ENCODE results near the gene PRR23A. TPM values are rescaled to one million over a fixed set of nuclear protein-coding genes. Genes with fewer than 3 reads are reported as not detected.

Gene PRR23A
- not detected in 2 replicates for polyA plus RNA-seq (2011; rRNA removed)
- not detected in 2 replicates for polyA minus RNA-seq (2011; rRNA and poly(A)+ RNA removed)

DNA sequence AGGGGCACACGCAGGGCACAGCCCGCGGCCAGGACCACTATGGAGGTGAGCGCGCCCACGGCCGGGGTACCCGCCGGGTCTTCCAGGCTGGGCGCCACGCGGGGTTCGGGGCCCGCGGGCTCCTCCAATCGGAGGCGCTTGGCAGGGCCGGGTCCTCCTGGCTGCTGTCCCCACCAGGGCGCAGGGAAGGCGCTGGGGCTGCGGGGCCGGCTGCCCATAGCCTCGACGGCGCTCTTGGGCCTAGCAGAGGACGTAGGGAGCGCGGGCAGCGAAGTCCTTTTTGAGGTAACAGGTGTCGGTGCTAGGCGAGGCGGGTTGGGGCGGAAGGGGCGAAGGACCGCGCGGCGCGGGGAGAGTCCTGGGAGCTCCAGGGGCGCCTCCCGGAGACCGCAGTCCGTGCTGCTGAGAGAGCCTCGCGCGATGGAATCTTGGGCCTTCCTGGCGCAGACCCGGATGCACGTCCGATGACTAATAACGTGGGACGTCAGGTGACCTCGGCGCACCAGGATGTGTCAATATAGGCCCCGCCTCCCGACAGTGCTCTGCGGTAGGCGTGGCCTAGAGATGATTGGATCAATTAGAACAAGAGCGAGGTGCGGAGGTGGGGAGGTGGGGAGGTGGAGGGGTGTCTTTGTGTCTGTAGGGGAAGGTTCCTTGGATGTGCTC is at the start of gene PRR23A:
TSS of gene PRR23A (minus strand) at position 218 of the 666 bp plus-strand sequence. CDS start at position 218, 0 bp downstream.
- CTCF ChIA-PET: no interaction called here
- no peak for TF ChIP-seq CTCF (IDR thresholded peaks at IDR 0.05; ENCODE audit: low read depth, low read length)

DNA sequence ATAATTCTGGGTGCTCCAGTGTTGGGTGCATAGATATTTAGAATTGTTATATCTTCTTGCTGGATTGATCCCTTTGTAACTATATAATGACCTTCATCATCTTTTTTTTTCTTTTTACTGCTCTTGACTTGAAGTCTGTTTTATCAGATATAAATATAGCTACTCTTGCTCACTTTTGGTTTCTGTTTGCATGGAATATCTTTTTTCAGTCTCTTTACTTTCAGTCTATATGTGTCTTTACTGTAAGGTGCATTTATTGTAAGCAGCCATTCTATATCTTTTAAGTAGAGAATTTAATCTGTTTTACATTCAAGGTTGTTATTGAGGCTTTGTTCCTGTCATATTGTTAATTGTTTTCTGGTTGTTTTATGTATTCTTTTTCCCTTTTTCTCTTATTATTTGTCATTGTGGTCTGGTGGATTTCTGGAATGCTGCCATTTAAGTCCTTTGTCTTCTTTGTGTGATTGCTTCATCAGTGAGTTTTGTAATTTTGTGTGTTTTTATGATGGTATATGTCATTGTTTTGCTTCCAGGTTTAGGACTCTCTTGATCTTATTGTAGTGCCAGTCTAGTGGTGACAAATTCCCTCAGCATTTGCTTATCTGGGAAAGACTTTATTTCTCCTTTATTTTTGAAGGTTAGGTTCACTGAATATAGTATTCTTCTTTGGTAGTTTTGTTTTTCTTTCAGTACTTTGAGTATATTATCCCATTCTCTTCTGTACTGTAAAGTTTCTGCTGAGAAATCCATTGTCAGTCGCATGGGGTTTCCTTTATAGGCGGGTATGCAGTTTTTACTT is 46.9 kb upstream of the PRR23A start:
- no peak for TF ChIP-seq CTCF (IDR thresholded peaks at IDR 0.05; ENCODE audit: low read depth, low read length)
- Histone ChIP-seq H3K9me3 (ENCODE audit: control insufficient read depth, insufficient read depth, low read length) (no peaks in the 10 kb centered on the region), H3K27me3 (ENCODE audit: control insufficient read depth, insufficient read depth, low read length) (no peaks in the 10 kb centered on the region), H3K27ac (ENCODE audit: low read depth, low read length) (no peak overlapping the region), H3K4me3 (ENCODE audit: low read depth, low read length) (no peak overlapping the region)
- ChIA-PET CTCF (no interaction called here), POLR2A (no interaction called here)
- DNase-seq (ENCODE audit: low read depth, low spot score): no peak

More for the DNA sequence above, at the start of gene PRR23A:
- DNase-seq (ENCODE audit: low read depth, low spot score): no peak
- Histone ChIP-seq H3K27ac (ENCODE audit: low read depth, low read length) (no peak within 1 kb of the TSS), H3K9me3 (ENCODE audit: control insufficient read depth, insufficient read depth, low read length) (peaks cover 15% of the 10 kb centered on the region), H3K27me3 (ENCODE audit: control insufficient read depth, insufficient read depth, low read length) (no peaks in the 10 kb centered on the region), H3K4me3 (ENCODE audit: low read depth, low read length) (no peak within 1 kb of the TSS)
- POLR2A ChIA-PET: no interaction called here

- no peaks in the 10 kb centered on the region for H3K27me3 ChIP-seq (ENCODE audit: control insufficient read depth, insufficient read depth, low read length)
- H3K27ac ChIP-seq (ENCODE audit: low read depth, low read length): no peak within 1 kb of the TSS
- no peak for TF ChIP-seq CTCF (IDR thresholded peaks at IDR 0.05; ENCODE audit: low read depth, low read length)
- ChIA-PET CTCF (no interaction called here), POLR2A (no interaction called here)
- DNase-seq (ENCODE audit: low read depth, low spot score): no peak
- H3K4me3 ChIP-seq (ENCODE audit: low read depth, low read length): no peak within 1 kb of the TSS
- peaks cover 16% of the 10 kb centered on the region for H3K9me3 ChIP-seq (ENCODE audit: control insufficient read depth, insufficient read depth, low read length)
Measured at GRCh38 chr3:139044366-139045210, 38.5 kb upstream of the PRR23A start, which contains the start of gene PRR23C. PRR23C (minus strand) TSS chr3:139044892; CDS start chr3:139044620, 272 bp downstream.

GRCh38 chr3:139043554-139044365 is 37.7 kb upstream of the PRR23A start:
- CTCF ChIA-PET: no interaction called here
- no peak overlapping the region for H3K27ac ChIP-seq (ENCODE audit: low read depth, low read length)
- H3K27me3 ChIP-seq (ENCODE audit: control insufficient read depth, insufficient read depth, low read length): no peaks in the 10 kb centered on the region
- peaks cover 16% of the 10 kb centered on the region for H3K9me3 ChIP-seq (ENCODE audit: control insufficient read depth, insufficient read depth, low read length)
- POLR2A ChIA-PET: no interaction called here
- no peak for TF ChIP-seq CTCF (IDR thresholded peaks at IDR 0.05; ENCODE audit: low read depth, low read length)
- no peak overlapping the region for H3K4me3 ChIP-seq (ENCODE audit: low read depth, low read length)
- DNase-seq (ENCODE audit: low read depth, low spot score): no peak
